Activated naive CD8-positive, alpha-beta T cell treated with anti-CD3 and anti-CD28 coated beads for 36 hours (primary cell): ENCODE measurements around the gene SMARCD1. TPM values are rescaled to one million over a fixed set of nuclear protein-coding genes. Genes with fewer than 3 reads are reported as not detected.

ENCODE experiments used
- DNase-seq: peaks from one replicate; pipeline ENCODE4 v3.0.0; 2021
- H3K27ac Mint-ChIP-seq: one replicate; pipeline ENCODE4 v1.8.0; 2022; ENCODE audit warnings: mild to moderate bottlenecking, moderate library complexity, mixed read lengths
- H3K27me3 Mint-ChIP-seq: one replicate; pipeline ENCODE4 v1.8.0; 2022; ENCODE audit warnings: mild to moderate bottlenecking, mixed read lengths
- H3K36me3 Mint-ChIP-seq: one replicate; pipeline ENCODE4 v1.8.0; 2021; ENCODE audit warnings: mild to moderate bottlenecking, mixed read lengths
- H3K4me1 Mint-ChIP-seq: one replicate; pipeline ENCODE4 v1.8.0; 2021; ENCODE audit warnings: mixed read lengths
- H3K4me3 Mint-ChIP-seq: one replicate; pipeline ENCODE4 v1.8.0; 2022; ENCODE audit warnings: mild to moderate bottlenecking, moderate library complexity, mixed read lengths
- H3K9me3 Mint-ChIP-seq: one replicate; pipeline ENCODE4 v1.8.0; 2022; ENCODE audit warnings: mixed read lengths
- total RNA-seq, 2 experiments: library from RNA; stranded (reverse); gene quantifications; one replicate each; pipeline ENCODE4 v1.2.3, GENCODE V29; 2021

SMARCD1 gene
- total RNA-seq, 2 experiments from 2014 or later = 65.8 to 74.8 TPM

GRCh38 chr12:50051101-50051806 is 33.9 kb upstream of the SMARCD1 start:
- no peak overlapping the region for H3K4me3 Mint-ChIP-seq
- peaks cover 11% of the 10 kb centered on the region for H3K4me1 Mint-ChIP-seq
- H3K27ac Mint-ChIP-seq = no peak overlapping the region
- peaks cover 51% of the 10 kb centered on the region for H3K27me3 Mint-ChIP-seq
- no peaks in the 10 kb centered on the region for H3K36me3 Mint-ChIP-seq
- H3K9me3 Mint-ChIP-seq = no peaks in the 10 kb centered on the region
- DNase-seq = no peak

GRCh38 chr12:50052544-50052943 is 32.6 kb upstream of the SMARCD1 start:
- H3K27me3 Mint-ChIP-seq = peaks cover 52% of the 10 kb centered on the region
- no peak overlapping the region for H3K27ac Mint-ChIP-seq

GRCh38 chr12:50052964-50053363 is 32.2 kb upstream of the SMARCD1 start:
- no peak overlapping the region for H3K27ac Mint-ChIP-seq
- H3K9me3 Mint-ChIP-seq = no peaks in the 10 kb centered on the region
- peaks cover 20% of the 10 kb centered on the region for H3K4me1 Mint-ChIP-seq
- DNase-seq = no peak
- H3K4me3 Mint-ChIP-seq = no peak overlapping the region
- H3K36me3 Mint-ChIP-seq = no peaks in the 10 kb centered on the region
- peaks cover 51% of the 10 kb centered on the region for H3K27me3 Mint-ChIP-seq

More at GRCh38 chr12:50052544-50052943, 32.6 kb upstream of the SMARCD1 start:
- Mint-ChIP-seq H3K9me3 (no peaks in the 10 kb centered on the region), H3K36me3 (no peaks in the 10 kb centered on the region), H3K4me3 (no peak overlapping the region), H3K4me1 (peaks cover 20% of the 10 kb centered on the region)
- DNase-seq = no peak

- H3K9me3 Mint-ChIP-seq = no peaks in the 10 kb centered on the region
- no peak overlapping the region for H3K4me3 Mint-ChIP-seq
- H3K27ac Mint-ChIP-seq = no peak overlapping the region
- no peaks in the 10 kb centered on the region for H3K36me3 Mint-ChIP-seq
- peaks cover 23% of the 10 kb centered on the region for H3K4me1 Mint-ChIP-seq
- no peak for DNase-seq
- peaks cover 49% of the 10 kb centered on the region for H3K27me3 Mint-ChIP-seq
Observed at GRCh38 chr12:50053583-50053982, 31.6 kb upstream of the SMARCD1 start.

GRCh38 chr12:50055831-50056638 is 29.1 kb upstream of the SMARCD1 start:
- DNase-seq = peak; percentile 57
- Mint-ChIP-seq H3K27me3 (peaks cover 29% of the 10 kb centered on the region), H3K36me3 (peaks cover under 1% of the 10 kb centered on the region), H3K4me1 (peaks cover 44% of the 10 kb centered on the region), H3K4me3 (peak overlapping the region; percentile 14), H3K9me3 (no peaks in the 10 kb centered on the region), H3K27ac (peak overlapping the region; percentile 44)

- H3K9me3 Mint-ChIP-seq = no peaks in the 10 kb centered on the region
- peaks cover 45% of the 10 kb centered on the region for H3K4me1 Mint-ChIP-seq
- H3K4me3 Mint-ChIP-seq = peak overlapping the region; percentile 83
- DNase-seq = no peak
- peaks cover 5% of the 10 kb centered on the region for H3K36me3 Mint-ChIP-seq
- peak overlapping the region; percentile 62 for H3K27ac Mint-ChIP-seq
- peaks cover 23% of the 10 kb centered on the region for H3K27me3 Mint-ChIP-seq
Observed at GRCh38 chr12:50056639-50056976, 28.5 kb upstream of the SMARCD1 start.

GRCh38 chr12:50057000-50057841 is 27.9 kb upstream of the SMARCD1 start, which contains the start of gene ASIC1:
TSS of gene ASIC1 (plus strand) at chr12:50057596. CDS start at chr12:50058767, 1,171 bp downstream.
- peaks cover 45% of the 10 kb centered on the region for H3K4me1 Mint-ChIP-seq
- peaks cover 17% of the 10 kb centered on the region for H3K27me3 Mint-ChIP-seq
- peak within 1 kb of the TSS; percentile 68 for H3K27ac Mint-ChIP-seq
- DNase-seq = peak; percentile 68
- H3K36me3 Mint-ChIP-seq = peaks cover 5% of the 10 kb centered on the region
- peak within 1 kb of the TSS; percentile 83 for H3K4me3 Mint-ChIP-seq
- no peaks in the 10 kb centered on the region for H3K9me3 Mint-ChIP-seq

GRCh38 chr12:50057896-50058670 is 27.1 kb upstream of the SMARCD1 start:
- H3K4me1 Mint-ChIP-seq = peaks cover 45% of the 10 kb centered on the region
- peak overlapping the region; percentile 82 for H3K4me3 Mint-ChIP-seq
- peaks cover 11% of the 10 kb centered on the region for H3K27me3 Mint-ChIP-seq
- peak; percentile 38 for DNase-seq
- H3K36me3 Mint-ChIP-seq = peaks cover 5% of the 10 kb centered on the region
- H3K9me3 Mint-ChIP-seq = no peaks in the 10 kb centered on the region
- H3K27ac Mint-ChIP-seq = peak overlapping the region; percentile 68

GRCh38 chr12:50058743-50059312 is 26.3 kb upstream of the SMARCD1 start:
- Mint-ChIP-seq H3K36me3 (peaks cover 5% of the 10 kb centered on the region), H3K27me3 (peaks cover 11% of the 10 kb centered on the region), H3K27ac (peak overlapping the region; percentile 87), H3K4me3 (peak overlapping the region; percentile 82), H3K9me3 (no peaks in the 10 kb centered on the region), H3K4me1 (peaks cover 45% of the 10 kb centered on the region)
- peak; percentile 51 for DNase-seq

- DNase-seq = peak; percentile 83
- H3K27me3 Mint-ChIP-seq = peaks cover 11% of the 10 kb centered on the region
- peaks cover 45% of the 10 kb centered on the region for H3K4me1 Mint-ChIP-seq
- peak overlapping the region; percentile 87 for H3K27ac Mint-ChIP-seq
- peak overlapping the region; percentile 82 for H3K4me3 Mint-ChIP-seq
- H3K9me3 Mint-ChIP-seq = no peaks in the 10 kb centered on the region
- peaks cover 5% of the 10 kb centered on the region for H3K36me3 Mint-ChIP-seq
Observed at GRCh38 chr12:50059440-50060119, 25.6 kb upstream of the SMARCD1 start.

- Mint-ChIP-seq H3K27me3 (peaks cover 11% of the 10 kb centered on the region), H3K4me3 (peak overlapping the region; percentile 82), H3K36me3 (peaks cover 5% of the 10 kb centered on the region), H3K27ac (peak overlapping the region; percentile 87), H3K9me3 (no peaks in the 10 kb centered on the region), H3K4me1 (peaks cover 45% of the 10 kb centered on the region)
- no peak for DNase-seq
Observed at GRCh38 chr12:50060120-50060468, 25.0 kb upstream of the SMARCD1 start.

- Mint-ChIP-seq H3K27me3 (peaks cover 9% of the 10 kb centered on the region), H3K27ac (no peak overlapping the region), H3K4me1 (peaks cover 38% of the 10 kb centered on the region), H3K36me3 (peaks cover 5% of the 10 kb centered on the region), H3K4me3 (no peak overlapping the region), H3K9me3 (no peaks in the 10 kb centered on the region)
- no peak for DNase-seq
Observed at GRCh38 chr12:50061171-50061570, 24.0 kb upstream of the SMARCD1 start.

GRCh38 chr12:50061946-50062686 is 23.0 kb upstream of the SMARCD1 start:
- peaks cover 5% of the 10 kb centered on the region for H3K36me3 Mint-ChIP-seq
- no peaks in the 10 kb centered on the region for H3K9me3 Mint-ChIP-seq
- H3K4me1 Mint-ChIP-seq = peaks cover 28% of the 10 kb centered on the region
- H3K27ac Mint-ChIP-seq = no peak overlapping the region
- no peak for DNase-seq
- no peak overlapping the region for H3K4me3 Mint-ChIP-seq
- peaks cover under 1% of the 10 kb centered on the region for H3K27me3 Mint-ChIP-seq
